GM19324 (cell line): ENCODE data around the gene KATNIP.
"Not testable (repeated sequence)": the region's sequence is repeated elsewhere in the genome, so short reads cannot be mapped to it uniquely, and the experiment has no call there.

Experiments
- ATAC-seq: cut with Tn5 transposase; IDR thresholded peaks from one replicate; pipeline ENCODE4 v1.9.1; 2021; ENCODE audit warnings: mild to moderate bottlenecking, moderate library complexity; ENCODE audit not compliant: unreplicated experiment, low FRiP score

Gene KATNIP

DNA sequence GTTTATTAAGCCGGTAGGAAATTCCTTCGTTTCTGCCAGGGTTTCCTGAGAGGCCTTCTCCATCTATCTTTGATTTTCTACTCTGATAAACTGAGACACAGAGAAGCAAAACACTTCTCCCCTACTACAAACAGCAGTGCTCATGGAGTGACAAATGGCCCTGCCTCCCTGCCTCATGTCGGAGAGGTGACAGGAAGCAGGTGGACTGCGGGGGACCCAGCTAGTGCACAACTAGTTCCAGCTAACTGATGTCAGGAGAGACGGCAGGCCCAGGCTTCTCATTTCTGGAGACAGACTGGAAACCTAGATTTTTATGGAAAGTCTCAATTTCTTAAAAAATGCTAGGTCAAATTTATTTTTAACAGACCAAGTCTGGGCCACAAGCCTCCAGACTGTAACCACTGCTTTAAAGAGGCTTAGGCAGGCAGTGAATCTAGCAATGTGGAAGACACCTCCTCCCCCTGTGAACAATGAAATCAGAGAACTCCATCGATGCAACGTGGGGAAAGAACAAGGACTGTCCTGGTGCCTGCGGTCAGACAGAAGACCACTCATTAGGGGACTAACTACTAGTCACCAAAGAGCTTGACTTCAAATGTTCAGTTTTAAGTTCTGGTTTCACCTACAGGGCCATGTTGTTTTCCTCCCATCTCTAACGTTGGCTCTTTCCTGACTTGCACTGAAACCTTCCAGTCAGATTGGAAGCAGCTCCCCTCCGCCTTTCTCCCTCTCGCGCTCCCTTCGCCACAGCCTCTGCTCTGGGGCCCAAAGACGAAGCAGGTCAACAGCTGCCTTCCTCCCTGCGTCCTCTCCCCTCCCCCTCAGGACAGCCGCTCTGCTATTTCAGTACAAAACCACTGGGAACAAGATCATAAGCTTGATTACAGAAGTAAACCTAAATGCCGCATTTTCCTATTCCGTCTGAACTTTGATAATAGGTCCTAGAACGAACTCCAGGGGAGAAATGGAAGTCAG is 17.8 kb upstream of the KATNIP start:
- no peak for ATAC-seq

DNA sequence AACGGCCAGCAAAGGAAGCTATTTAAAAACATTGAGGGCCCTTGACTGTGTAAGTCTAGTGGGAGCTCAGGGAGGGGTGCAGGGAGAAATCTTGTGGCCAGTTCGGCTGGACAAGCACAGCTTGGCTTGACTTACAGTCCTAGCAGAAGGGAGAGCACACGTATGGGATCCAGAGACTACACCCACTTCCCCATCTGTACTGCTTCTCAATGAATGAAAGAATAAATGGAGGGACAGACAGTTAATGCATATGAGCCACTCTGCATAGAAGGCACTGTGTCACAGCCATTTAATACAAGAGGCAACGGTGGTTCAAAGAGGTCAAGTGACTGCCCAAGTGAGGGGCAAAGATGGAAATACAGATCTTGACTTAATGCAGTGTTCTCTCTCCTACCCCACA is 15.7 kb upstream of the KATNIP start:
- no peak for ATAC-seq

DNA sequence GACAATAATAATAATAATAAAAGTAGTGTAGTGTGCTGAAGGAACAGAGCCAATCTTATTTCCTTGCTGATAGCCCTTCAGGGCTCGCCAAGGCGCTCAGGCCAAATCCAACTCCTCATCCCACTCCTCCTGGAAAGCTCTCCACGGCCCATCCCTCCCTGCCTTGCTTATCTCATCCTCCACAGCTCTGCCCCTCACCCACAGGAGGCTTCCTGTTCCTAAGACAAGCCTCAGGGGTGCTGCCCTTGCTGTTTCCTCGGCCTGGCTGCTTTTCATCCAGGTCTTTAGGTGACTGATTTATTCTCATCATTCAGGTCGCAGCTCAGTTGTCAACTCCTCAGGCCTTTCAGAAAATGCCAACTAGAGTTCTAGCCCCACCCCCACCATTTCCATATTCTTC is 11.4 kb upstream of the KATNIP start:
- ATAC-seq, result no peak

DNA sequence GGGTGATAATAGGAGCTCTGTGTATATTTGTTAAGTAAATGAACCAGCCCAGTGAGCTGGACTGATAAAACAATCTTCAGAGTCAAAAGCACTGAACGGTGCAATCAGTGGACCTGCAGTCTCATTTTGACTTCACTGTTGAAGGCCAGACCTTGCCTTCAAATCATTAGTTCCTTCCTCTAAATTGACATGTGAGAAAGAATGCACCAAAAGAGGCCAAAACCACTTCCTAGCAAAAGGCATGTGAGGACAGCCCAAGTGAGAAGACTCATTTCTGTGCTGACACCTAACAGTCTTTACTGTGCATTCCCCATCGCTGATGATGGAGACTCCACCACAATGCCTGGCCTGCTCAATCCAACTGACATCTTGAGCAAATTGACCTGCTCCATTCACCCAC is 10.8 kb upstream of the KATNIP start:
- no peak for ATAC-seq

DNA sequence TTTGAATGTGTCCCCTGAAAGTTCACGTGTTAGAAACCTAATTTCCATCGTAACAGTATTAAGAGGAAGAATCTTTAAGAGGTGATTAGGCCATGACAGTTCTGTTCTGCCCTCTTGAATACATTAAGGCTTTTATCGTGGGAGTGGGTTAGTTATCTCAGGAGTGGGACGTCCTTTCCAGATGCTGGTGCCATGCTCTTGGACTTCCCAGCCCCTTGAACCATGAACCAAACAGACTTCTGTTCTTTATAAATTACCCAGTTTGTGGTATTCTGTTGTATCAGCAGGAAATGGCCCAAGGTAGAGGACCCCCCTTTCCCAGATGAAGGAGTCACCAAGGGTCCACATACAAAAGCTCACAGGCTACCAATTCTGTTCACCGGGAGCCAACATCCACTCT is 10.3 kb upstream of the KATNIP start:
- ATAC-seq, result no peak

DNA sequence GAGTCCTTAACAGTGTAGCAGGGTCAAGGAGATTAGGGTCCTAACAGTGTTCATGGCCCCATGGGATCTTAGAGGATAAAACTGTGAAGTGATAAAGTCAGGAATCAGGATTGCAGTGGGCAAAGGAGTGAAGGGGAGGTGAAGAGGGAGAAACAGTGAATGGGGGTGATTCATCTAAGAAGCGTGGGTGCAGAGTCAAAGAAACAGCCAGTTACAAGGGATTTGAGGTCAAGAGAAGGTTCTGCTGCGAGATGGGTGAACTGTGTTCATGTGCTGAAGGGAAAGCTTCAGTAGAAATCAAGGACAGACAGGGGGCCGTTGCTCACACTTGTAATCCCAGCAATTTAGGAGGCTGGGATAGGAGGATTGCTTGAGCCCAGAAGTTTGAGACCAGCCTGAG is 6.1 kb upstream of the KATNIP start:
- no peak for ATAC-seq

DNA sequence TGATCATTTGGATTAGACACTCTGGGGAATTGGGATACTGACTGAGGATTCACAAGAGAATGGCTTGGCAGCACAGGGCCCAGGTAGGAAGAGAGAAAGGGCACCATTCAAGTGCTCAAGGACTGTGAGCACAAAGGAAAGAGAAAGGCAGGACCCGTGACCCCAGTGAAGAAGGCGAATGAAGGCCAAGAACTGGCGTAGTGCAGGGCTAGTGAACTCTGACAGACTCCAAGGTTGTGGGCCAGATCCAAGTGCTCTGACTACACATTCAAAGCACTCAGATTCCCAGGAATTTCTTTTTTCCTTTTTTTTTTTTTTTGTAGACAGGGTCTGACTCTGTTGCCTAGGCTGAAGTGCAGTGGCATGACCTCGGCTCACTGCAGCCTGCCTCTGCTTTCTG is 5.3 kb upstream of the KATNIP start:
- ATAC-seq, result no peak

DNA sequence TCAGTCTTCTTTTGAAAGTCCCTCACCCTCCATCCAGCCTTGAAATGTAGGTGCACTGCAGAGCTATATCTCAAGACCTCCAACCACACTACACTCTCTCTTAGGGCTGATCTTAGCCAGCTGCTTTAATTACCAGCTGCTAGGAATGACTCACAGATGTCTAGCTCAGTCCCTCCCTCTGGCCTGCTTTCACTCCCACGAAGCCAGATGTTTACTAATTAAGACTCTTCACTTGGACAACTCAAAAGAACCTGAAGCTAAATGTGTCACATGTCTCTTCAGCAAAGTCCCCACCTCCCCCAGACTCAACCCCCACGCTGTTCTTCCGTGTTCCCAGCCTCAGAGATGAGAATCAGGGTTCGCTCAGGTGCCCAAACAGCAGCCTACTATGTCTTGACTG is 2.8 kb upstream of the KATNIP start:
- no peak for ATAC-seq

DNA sequence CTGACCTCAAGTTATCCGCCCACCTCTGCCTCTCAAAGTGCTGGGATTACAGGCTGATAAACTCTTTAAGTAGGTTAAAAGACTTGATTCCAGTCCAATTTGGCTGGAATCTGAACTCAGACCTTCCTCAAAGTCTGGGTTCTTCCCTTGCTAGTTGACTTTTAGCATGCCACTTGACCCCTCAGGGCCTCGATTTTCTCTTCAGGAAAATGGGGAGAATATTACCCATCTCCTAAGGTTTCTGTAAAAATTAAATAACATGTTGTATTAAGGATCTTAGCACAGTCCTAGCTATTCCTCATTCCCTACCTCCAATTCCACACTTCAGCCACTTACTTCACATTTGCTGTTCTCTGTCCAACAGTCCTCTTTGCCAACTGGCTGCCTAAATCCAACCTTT is 2.1 kb upstream of the KATNIP start:
- ATAC-seq, result no peak

DNA sequence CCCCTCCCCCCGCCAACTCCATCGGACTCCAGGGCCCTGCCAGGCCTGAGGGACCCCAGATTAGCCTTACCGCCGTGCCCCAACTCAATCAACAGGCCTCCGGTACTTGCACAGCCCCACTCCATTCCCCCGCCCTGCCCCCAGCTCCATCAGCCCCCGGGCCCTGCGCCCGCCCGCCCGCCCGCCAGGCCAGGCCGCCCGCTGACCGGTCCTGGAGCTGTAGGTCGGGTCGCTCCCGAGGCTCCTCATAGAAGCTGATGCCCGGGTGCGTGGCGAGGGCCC is 539 bp upstream of the KATNIP start:
- ATAC-seq, result peak; percentile 36

DNA sequence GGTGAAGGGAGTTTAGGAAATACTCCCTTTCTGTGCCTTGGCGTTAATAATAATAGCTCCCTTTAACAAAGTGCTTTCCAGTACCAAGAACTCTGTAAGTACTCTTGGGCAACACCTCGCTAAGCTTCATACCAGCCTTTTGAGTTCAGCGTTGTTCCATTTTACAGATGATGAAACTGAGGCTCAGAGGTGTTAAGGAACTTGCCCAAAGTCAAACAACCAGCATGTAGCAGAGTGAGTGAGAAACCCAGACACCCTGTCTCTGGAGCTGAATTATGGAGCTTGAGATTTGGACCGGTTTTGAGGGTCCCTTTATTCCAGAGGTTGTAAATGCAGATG is 607 bp downstream of the KATNIP start:
- no peak for ATAC-seq

DNA sequence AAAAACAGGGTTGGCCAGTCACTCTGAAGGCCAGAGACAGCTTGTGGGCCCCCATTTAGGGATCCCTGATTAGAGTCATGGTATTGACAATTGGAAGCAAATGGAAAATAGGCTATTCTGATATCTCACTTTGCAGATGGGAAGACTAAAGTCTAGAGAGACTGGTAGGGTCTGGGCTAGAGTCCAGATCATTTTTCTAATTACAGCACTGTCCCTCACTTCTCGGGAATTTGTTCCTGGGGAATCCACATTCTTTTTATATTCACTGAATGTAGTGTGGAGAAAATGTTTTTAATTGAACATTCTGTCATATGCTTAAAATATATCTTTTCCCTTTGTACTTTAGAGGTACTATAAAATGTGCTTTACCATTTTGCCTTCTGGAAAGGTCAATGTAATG is 1.1 kb downstream of the KATNIP start:
- ATAC-seq, result no peak

DNA sequence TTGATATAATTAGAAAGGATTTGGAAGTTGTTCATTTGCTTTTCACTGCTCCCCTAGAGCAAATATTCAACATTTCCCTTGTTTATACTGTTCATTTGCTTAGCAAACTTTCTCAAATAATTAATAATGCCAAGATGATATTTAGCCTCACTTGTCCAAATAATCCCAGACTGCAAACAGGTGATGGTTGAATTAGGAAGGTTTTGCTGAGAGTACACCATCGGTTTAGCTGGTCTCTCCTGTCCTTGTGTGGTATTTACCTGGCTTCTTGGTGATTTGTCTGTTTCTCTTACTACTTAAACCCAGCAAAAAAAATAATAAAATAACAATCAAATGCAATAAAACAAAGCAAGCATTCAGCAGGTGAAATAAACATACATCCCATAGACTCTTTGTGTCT is 6.5 kb downstream of the KATNIP start:
- no peak for ATAC-seq

DNA sequence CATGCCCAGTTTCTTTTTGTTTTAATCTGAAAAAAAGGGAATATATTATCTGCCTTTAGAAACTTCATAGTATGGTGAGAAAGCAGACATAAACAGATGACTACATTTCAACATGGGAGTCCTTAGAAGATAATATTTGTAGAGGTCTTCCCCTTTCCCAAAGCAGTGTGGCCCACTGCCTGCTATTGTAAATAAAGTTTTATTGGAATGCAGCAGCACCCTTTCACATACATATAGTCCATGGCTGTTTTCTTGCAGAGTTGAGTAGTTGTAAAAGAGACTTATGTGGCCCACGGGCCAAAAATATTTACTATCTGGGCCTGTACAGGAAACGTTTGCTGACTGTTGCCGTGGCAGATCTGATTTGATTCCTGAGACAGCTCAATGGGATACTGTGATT is 8.5 kb downstream of the KATNIP start:
- no peak for ATAC-seq

DNA sequence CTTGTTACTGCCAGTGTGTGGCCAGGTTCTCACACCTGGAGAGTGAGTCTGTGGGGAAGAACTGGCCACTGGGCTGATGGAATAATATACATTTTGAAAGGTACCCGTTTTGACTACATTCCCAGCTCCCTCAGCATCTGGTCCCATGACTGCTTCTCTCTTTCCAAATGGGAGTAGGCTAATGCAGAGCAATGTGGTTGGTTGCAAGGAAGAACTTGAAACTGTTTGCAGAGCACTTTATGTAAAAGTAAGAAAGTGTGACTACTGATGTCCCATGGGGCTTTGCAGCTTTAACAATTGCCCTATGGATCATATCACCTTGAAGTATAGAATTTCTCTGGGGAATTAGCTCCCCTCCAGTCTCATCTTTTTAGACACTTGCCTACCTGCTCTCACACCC is 9.0 kb downstream of the KATNIP start:
- ATAC-seq, result no peak

DNA sequence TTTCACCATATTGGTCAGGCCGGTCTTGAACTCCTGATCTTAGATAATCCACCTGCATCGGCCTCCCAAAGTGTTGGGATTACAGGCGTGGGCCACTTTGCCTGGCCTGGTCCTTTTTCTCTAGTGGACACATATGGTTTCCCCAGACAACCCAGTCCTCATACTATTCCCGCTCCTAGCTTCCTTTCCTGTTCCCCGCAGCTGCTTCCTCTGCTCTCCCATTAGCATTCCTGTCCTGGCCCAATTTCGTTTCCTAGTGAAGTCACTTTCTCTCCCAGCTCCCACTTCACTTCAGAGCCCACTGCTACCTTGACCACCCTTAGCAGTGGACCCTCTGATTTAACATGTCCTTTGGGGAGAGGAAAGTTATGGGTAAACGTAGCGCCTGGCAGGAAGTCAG is 11.3 kb downstream of the KATNIP start:
- ATAC-seq, result no peak

DNA sequence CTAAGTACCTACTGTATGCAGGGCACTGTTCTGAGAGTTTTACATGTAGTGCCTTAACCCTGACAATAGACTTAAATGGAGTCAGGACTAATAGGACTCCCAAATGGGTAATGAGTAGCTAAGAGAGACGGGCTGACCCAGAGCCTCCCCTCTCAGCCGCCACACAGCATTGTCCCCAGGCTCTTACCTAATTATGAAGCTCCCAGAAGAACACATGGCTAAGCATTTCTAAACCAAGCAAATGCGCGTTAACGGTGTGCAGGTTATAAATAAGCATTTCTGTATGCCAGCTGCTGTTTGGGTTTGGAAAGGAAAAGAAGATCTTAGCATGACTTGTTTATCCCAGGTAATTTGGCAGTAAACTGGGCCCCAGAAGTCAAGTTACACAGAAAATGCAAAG is 14.3 kb downstream of the KATNIP start:
- no peak for ATAC-seq

DNA sequence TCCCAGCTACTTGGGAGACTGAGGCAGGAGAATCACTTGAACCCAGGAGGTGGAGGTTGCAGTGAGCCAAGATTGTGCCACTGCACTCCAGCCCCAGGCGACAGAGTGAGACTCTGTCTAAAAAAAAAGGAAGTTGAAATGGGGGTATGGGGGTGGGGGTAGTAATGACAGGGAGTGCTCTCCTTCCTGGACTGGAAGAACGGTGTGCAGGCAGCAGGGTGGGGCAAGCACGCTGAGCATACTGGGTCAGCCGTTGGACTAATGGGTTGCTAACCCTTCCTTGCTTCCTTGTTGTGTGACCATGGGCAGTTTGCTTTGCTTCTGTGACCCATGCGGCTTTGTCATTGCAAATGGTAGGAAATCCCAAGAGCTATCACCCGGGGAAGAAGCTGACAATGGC is 16.5 kb downstream of the KATNIP start:
- ATAC-seq, result no peak

DNA sequence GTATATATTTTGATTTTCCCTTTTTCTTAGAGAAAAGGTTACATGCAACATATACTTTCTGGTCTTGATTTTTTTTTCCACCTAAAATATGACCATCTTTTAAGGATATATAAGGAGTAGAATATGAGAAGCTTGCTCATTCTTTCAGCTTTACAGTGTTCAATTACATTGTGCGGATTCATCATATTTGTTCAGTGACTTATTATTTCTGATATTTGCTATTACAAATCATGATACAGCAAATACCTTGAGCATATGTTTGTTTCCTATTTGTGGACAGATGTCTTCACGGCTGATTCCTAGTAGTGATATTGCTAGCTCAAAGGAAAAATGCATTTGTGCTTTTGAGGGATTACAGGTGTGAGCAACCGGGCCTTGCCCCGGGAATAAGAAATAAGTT is 18.1 kb downstream of the KATNIP start:
- ATAC-seq, result no peak

DNA sequence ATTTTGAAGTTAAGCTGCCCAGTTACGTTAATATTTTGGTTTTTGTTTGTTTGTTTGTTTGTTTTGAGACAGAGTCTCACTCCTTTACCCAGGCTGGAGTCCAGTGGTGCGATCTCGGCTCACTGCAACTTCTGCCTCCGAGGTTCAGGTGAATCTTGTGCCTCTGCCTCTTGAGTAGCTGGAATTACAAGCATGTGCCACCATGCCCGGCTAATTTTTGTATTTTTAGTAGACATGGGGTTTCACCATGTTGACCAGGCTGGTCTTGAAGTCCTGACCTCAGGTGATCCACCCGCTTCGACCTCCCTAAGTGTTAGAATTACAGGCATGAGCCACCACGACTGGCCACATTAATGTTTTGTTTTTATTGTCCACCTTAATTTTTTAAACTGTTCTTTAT is 21.0 kb downstream of the KATNIP start:
- not testable (repeated sequence) for ATAC-seq

DNA sequence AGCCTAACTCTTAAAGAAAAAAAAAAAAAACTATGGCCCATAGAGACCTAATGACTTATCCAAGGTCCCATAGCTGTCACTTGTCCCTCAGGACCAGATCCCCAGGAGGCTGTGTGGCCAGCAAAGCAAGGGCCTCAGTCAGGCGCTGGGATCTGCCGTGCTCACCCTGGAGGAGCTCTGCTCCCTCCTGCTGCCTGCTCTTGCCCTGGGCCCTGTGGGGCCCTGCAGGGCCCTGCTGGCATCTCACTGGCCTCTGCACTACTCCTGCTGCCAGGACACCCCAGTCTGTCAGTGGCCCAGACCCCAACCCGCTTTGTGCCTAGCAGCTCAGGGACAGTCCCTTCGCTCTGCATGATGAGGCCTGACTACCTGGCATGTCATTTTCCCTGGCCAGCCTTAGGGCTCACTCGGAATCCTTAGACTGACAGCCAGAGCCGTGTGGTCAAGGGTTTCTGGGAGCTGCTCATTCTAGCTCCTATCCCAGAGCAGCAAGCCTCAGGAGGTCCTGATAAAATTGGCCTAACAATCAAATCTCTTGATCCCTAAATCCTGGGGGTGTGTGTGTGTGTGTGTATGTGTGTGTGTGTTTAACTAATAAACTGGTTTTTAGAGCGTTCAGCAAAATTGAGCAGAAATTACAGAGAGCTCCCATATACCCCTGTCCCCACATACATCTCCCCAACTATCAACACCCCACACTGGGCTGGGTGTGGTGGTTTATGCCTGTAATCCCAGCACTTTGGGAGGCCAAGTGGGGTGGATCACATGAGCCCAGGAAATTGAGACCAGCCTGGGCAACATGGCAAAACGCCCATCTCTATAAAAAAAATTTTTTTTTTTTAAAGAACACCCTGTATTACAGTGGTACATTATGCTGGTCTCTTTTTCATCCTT is 21.7 kb downstream of the KATNIP start:
- no peak for ATAC-seq

DNA sequence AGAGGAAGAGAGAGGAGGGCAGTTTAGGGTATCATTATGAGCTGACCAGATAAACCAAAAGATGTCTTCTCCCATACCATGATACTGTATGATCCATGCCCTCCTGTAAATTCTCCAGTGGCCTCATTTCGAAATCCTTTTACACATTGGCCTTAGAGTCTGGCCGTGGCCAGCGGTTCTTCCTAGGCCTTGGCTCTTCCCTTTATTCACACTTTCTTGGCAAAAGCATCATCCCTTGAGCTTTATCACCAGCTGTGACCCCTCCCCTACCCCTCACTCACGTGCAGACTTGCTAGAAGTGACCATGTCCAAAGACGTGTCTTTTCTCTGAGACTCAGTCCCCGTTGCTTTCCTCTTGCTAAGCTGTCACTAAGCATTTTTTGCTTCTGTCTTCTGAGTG is 22.8 kb downstream of the KATNIP start:
- no peak for ATAC-seq
